Measurements from ENCODE around the gene E2F1. TPM values are rescaled to one million over a fixed set of nuclear protein-coding genes. Genes with fewer than 3 reads are reported as not detected.

Gene E2F1
- total RNA-seq, 1 experiment from 2014 or later = 62.1 TPM

- Histone ChIP-seq H3K4me1 (replicated peaks) (no peaks in the 10 kb centered on the region), H3K27ac (no peak overlapping the region), H3K9me3 (replicated peaks) (no peaks in the 10 kb centered on the region), H3K36me3 (peaks cover 25% of the 10 kb centered on the region), H3K27me3 (replicated peaks) (no peaks in the 10 kb centered on the region), H3K4me3 (no peak overlapping the region)
- DNase-seq (ENCODE audit: low read depth in 1 of 2, low spot score in 2 of 2) = no peak
These were observed 56.2 kb downstream of the E2F1 start for GRCh38 chr20:33629979-33630378.

- Histone ChIP-seq H3K4me1 (replicated peaks) (no peaks in the 10 kb centered on the region), H3K4me3 (no peak overlapping the region), H3K36me3 (peaks cover 28% of the 10 kb centered on the region), H3K27ac (no peak overlapping the region), H3K27me3 (replicated peaks) (no peaks in the 10 kb centered on the region), H3K9me3 (replicated peaks) (no peaks in the 10 kb centered on the region)
- DNase-seq (ENCODE audit: low read depth in 1 of 2, low spot score in 2 of 2) = no peak
These were observed 56.7 kb downstream of the E2F1 start for GRCh38 chr20:33629533-33629932.

GRCh38 chr20:33627577-33628216, 58.5 kb downstream of the E2F1 start:
- peaks cover 32% of the 10 kb centered on the region for H3K36me3 ChIP-seq
- no peak for DNase-seq (ENCODE audit: low read depth in 1 of 2, low spot score in 2 of 2)
- H3K27me3 ChIP-seq (replicated peaks) = no peaks in the 10 kb centered on the region
- H3K4me3 ChIP-seq = no peak overlapping the region
- no peak overlapping the region for H3K27ac ChIP-seq
- no peaks in the 10 kb centered on the region for H3K4me1 ChIP-seq (replicated peaks)
- no peaks in the 10 kb centered on the region for H3K9me3 ChIP-seq (replicated peaks)

- Histone ChIP-seq H3K27ac (no peak overlapping the region), H3K4me3 (no peak overlapping the region), H3K9me3 (replicated peaks) (no peaks in the 10 kb centered on the region), H3K36me3 (peaks cover 31% of the 10 kb centered on the region), H3K4me1 (replicated peaks) (no peaks in the 10 kb centered on the region), H3K27me3 (replicated peaks) (no peaks in the 10 kb centered on the region)
- DNase-seq (ENCODE audit: low read depth in 1 of 2, low spot score in 2 of 2) = no peak
These were observed 60.0 kb downstream of the E2F1 start for GRCh38 chr20:33626190-33626589.

Other genes with a start within 250 kb of the E2F1 start
- gene SNTA1, start 242.6 kb downstream of the E2F1 start, total RNA-seq (2014; rRNA removed; shearing (Covaris generic)) = 41.8 and 44.4 TPM in 2 replicates
- 6.1 and 8.7 TPM in 2 replicates for gene CBFA2T2, start 196.3 kb downstream of the E2F1 start, total RNA-seq (2014; rRNA removed; shearing (Covaris generic))
- gene C20orf144, start 24.1 kb downstream of the E2F1 start, total RNA-seq (2014; rRNA removed; shearing (Covaris generic)) = 0.18 TPM in 1 of 2 replicates, not detected in the other
- not detected in 2 replicates for gene ACTL10, start 19.4 kb downstream of the E2F1 start, total RNA-seq (2014; rRNA removed; shearing (Covaris generic))
- 52.1 and 81.1 TPM in 2 replicates for gene NECAB3, start 12.0 kb downstream of the E2F1 start, total RNA-seq (2014; rRNA removed; shearing (Covaris generic))
- 6.7 and 9.3 TPM in 2 replicates for gene PXMP4, start 33.9 kb upstream of the E2F1 start, total RNA-seq (2014; rRNA removed; shearing (Covaris generic))
- gene ZNF341, start 45.6 kb upstream of the E2F1 start, total RNA-seq (2014; rRNA removed; shearing (Covaris generic)) = 2.1 and 5.5 TPM in 2 replicates
- gene CHMP4B, start 125.0 kb upstream of the E2F1 start, total RNA-seq (2014; rRNA removed; shearing (Covaris generic)) = 47.9 and 48.9 TPM in 2 replicates

Measured in SJSA1 (cell line).